Endodermal cell (in vitro differentiated cells): ENCODE measurements around the gene RPS15. TPM values are rescaled to one million over a fixed set of nuclear protein-coding genes. Genes with fewer than 3 reads are reported as not detected.

Source experiments
- DNase-seq: peaks from one replicate; pipeline ENCODE4 v3.0.0-alpha.2; 2017
- H3K27ac ChIP-seq: 2 replicates; pipeline ENCODE4 v1.5.1; 2013; ENCODE audit warnings: mild to moderate bottlenecking, low read depth, low read length, moderate library complexity
- H3K27me3 ChIP-seq: 2 replicates; pipeline ENCODE4 v1.6.1; 2013; ENCODE audit warnings: mild to moderate bottlenecking, low read length, moderate library complexity; ENCODE audit not compliant: insufficient read depth, control insufficient read depth, poor library complexity, severe bottlenecking
- H3K36me3 ChIP-seq: 2 replicates; pipeline ENCODE4 v1.7.0; 2013; ENCODE audit warnings: mild to moderate bottlenecking, low read length, moderate library complexity; ENCODE audit not compliant: control insufficient read depth, insufficient read depth
- H3K4me1 ChIP-seq: one replicate; pipeline ENCODE4 v1.7.0; 2013; ENCODE audit warnings: low read length; ENCODE audit not compliant: control insufficient read depth, insufficient read depth
- H3K4me3 ChIP-seq: 2 replicates; pipeline ENCODE4 v1.5.1; 2013; ENCODE audit warnings: mild to moderate bottlenecking, low read length, moderate library complexity
- H3K9ac ChIP-seq: 2 replicates; pipeline ENCODE4 v1.6.1; 2013; ENCODE audit warnings: mild to moderate bottlenecking, low read length, moderate library complexity; ENCODE audit not compliant: poor library complexity, severe bottlenecking; ENCODE audit errors: extremely low read depth
- H3K9me3 ChIP-seq: 2 replicates; pipeline ENCODE4 v1.6.1; 2013; ENCODE audit warnings: mild to moderate bottlenecking, low read length, moderate library complexity; ENCODE audit not compliant: control insufficient read depth
- H3K27ac Mint-ChIP-seq: 2 replicates; pipeline ENCODE4 v1.8.0; 2020; ENCODE audit warnings: mixed read lengths
- H3K27me3 Mint-ChIP-seq: 2 replicates; pipeline ENCODE4 v1.8.0; 2021; ENCODE audit warnings: mild to moderate bottlenecking, mixed read lengths; ENCODE audit not compliant: insufficient read depth
- H3K36me3 Mint-ChIP-seq: 2 replicates; pipeline ENCODE4 v1.8.0; 2020; ENCODE audit warnings: low read depth, mixed read lengths
- H3K4me1 Mint-ChIP-seq: 2 replicates; pipeline ENCODE4 v1.8.0; 2020; ENCODE audit warnings: mixed read lengths
- H3K4me3 Mint-ChIP-seq: 2 replicates; pipeline ENCODE4 v1.8.0; 2020; ENCODE audit warnings: mild to moderate bottlenecking, moderate library complexity, mixed read lengths
- H3K9me3 Mint-ChIP-seq: 2 replicates; pipeline ENCODE4 v1.8.0; 2020; ENCODE audit warnings: mild to moderate bottlenecking, mixed read lengths
- CTCF ChIP-seq: fragments of 200-600 bp; sonication (generic); conservative IDR thresholded peaks from 2 replicates; pipeline ENCODE4 v1.5.0; 2021; ENCODE audit warnings: antibody characterized with exemption, mild to moderate bottlenecking
- WGBS, 2 experiments: methylation state at CpG; one replicate each; pipeline versions ENCODE4 v1.1.5 to v1.1.7; 2013; ENCODE audit warnings: missing lambda C conversion rate in 2 of 2, mixed read lengths in 1 of 2; ENCODE audit not compliant: insufficient coverage in 1 of 2, insufficient read length in 1 of 2; 5-methylcytosine and 5-hydroxymethylcytosine counted together
- total RNA-seq, 2 donors: library from RNA; stranded (reverse); fragmentation: NEBNext Ultra II Directional in 1 of 2; extraction: Animal tissue kit (Norgen Biotek cat#: 25700) in 1 of 2; gene quantifications; 2 replicates in 1 of 2; 3 replicates in 1 of 2; pipeline ENCODE4 v1.2.1, GENCODE V29; 2021

The RPS15 gene
- total RNA-seq, 2 donors from 2014 or later = 1,298 to 1,321 TPM

GRCh38 chr19:1432507-1432887 is 5.7 kb upstream of the RPS15 start:
- DNase-seq = no peak
- Histone ChIP-seq H3K4me1 (no peaks in the 10 kb centered on the region), H3K9me3 (no peaks in the 10 kb centered on the region), H3K27ac (no peak overlapping the region), H3K4me3 (no peak overlapping the region), H3K9ac (no peak overlapping the region), H3K36me3 (peaks cover 55% of the 10 kb centered on the region), H3K27me3 (no peaks in the 10 kb centered on the region)
- no peaks in the 10 kb centered on the region for H3K4me1 Mint-ChIP-seq
- H3K27me3 Mint-ChIP-seq = no peaks in the 10 kb centered on the region
- H3K27ac Mint-ChIP-seq = no peak overlapping the region
- TF ChIP-seq CTCF = no peak
- H3K9me3 Mint-ChIP-seq = no peaks in the 10 kb centered on the region
- H3K36me3 Mint-ChIP-seq = peaks cover 39% of the 10 kb centered on the region
- no peak overlapping the region for H3K4me3 Mint-ChIP-seq
- 95 to 100% methylated on average over 6 to 16 of the region's 16 CpGs for WGBS, 2 experiments

DNA sequence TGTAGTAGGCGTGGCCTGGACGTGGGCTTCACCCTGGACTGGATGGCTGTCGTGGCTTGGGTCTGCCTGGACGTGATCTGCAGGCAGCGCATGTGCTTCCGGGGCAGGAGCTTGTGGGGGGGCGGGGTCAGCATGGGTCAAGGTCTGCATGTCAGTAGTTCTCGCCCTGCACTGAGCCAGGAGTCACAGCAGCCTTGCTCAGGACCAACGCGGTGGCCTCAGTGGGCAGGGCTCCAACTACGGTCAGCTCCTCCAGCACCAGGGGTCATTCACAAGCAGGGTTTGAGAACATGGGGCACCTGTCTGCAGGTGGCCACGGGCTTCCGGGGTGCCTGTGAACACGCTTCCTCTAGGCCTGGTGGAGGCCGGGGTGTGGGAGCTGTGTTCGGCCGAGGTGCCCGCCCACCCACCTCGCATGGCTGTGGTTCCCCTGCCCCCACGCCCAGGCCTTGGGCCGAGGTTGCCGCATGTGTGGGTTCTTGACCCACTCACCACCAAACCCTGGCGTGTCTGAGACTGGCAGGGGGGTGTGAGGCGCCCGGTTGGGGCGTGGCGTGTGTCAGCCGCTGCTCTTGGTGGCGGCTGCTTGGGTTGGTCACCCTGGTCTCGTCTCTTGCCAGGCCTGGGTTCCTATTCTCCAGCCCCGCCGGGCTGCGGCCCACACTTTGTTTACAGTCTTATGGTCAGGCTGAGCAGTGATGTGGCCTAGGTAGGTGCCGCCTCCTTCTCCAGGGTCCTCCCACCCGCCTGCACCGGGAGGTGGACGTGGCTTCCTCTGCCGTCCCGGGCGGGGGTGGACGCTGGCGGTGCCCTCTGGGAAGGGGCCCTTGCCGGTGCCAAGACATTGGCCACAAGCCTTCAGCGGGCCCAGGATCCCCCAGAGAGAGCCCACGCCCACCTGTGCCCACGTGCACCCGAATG is 4.8 kb upstream of the RPS15 start:
- H3K27me3 Mint-ChIP-seq = no peaks in the 10 kb centered on the region
- no peak overlapping the region for H3K4me3 Mint-ChIP-seq
- H3K4me1 ChIP-seq = no peaks in the 10 kb centered on the region
- H3K27ac ChIP-seq = no peak overlapping the region
- H3K4me1 Mint-ChIP-seq = no peaks in the 10 kb centered on the region
- WGBS, 2 experiments = 96% methylated on average over 34 to 47 of the region's 47 CpGs
- peaks cover 34% of the 10 kb centered on the region for H3K36me3 Mint-ChIP-seq
- no peaks in the 10 kb centered on the region for H3K9me3 Mint-ChIP-seq
- DNase-seq = no peak
- H3K27ac Mint-ChIP-seq = no peak overlapping the region
- no peak overlapping the region for H3K9ac ChIP-seq
- no peak overlapping the region for H3K4me3 ChIP-seq
- no peaks in the 10 kb centered on the region for H3K9me3 ChIP-seq
- peaks cover 46% of the 10 kb centered on the region for H3K36me3 ChIP-seq
- H3K27me3 ChIP-seq = no peaks in the 10 kb centered on the region
- TF ChIP-seq CTCF = no peak

GRCh38 chr19:1434040-1434366 is 4.2 kb upstream of the RPS15 start:
- no peaks in the 10 kb centered on the region for H3K27me3 Mint-ChIP-seq
- Histone ChIP-seq H3K9me3 (no peaks in the 10 kb centered on the region), H3K4me1 (no peaks in the 10 kb centered on the region), H3K9ac (no peak overlapping the region), H3K27me3 (no peaks in the 10 kb centered on the region), H3K36me3 (peaks cover 42% of the 10 kb centered on the region), H3K27ac (no peak overlapping the region), H3K4me3 (no peak overlapping the region)
- no peaks in the 10 kb centered on the region for H3K9me3 Mint-ChIP-seq
- no peak for DNase-seq
- no peak overlapping the region for H3K27ac Mint-ChIP-seq
- TF ChIP-seq CTCF = no peak
- H3K36me3 Mint-ChIP-seq = peaks cover 32% of the 10 kb centered on the region
- H3K4me3 Mint-ChIP-seq = no peak overlapping the region
- H3K4me1 Mint-ChIP-seq = no peaks in the 10 kb centered on the region
- 96 to 98% methylated on average over 13 to 17 of the region's 17 CpGs for WGBS, 2 experiments
